Measurements from ENCODE around the gene CREB5. TPM values are rescaled to one million over a fixed set of nuclear protein-coding genes. Genes with fewer than 3 reads are reported as not detected.
"Not testable (repeated sequence)": the region's sequence is repeated elsewhere in the genome, so short reads cannot be mapped to it uniquely, and the experiment has no call there.

CREB5 gene
- total RNA-seq, 1 experiment from 2014 or later: 1.3 TPM

DNA sequence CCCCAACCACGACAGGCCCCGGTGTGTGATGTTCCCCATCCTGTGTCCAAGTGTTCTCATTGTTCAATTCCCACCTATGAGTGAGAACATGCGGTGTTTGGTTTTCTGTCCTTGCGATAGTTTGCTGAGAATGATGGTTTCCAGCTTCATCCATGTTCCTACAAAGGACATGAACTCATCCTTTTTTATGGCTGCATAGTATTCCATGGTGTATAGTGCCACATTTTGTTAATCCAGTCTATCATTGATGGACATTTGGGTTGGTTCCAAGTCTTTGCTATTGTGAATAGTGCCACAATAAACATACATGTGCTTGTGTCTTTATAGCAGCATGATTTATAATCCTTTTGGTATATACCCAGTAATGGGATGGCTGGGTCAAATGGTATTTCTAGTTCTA, 10.8 kb upstream of the CREB5 start:
- H3K4me1 Mint-ChIP-seq; H3K9me3 Mint-ChIP-seq; H3K36me3 Mint-ChIP-seq; POLR2A ChIA-PET; H3K4me3 Mint-ChIP-seq; ATAC-seq; H3K27ac Mint-ChIP-seq; DNase-seq (ENCODE audit: low spot score); CTCF ChIA-PET: not testable (repeated sequence)
- H3K27me3 Mint-ChIP-seq (ENCODE audit: low read depth): peaks cover 22% of the 10 kb centered on the region

DNA sequence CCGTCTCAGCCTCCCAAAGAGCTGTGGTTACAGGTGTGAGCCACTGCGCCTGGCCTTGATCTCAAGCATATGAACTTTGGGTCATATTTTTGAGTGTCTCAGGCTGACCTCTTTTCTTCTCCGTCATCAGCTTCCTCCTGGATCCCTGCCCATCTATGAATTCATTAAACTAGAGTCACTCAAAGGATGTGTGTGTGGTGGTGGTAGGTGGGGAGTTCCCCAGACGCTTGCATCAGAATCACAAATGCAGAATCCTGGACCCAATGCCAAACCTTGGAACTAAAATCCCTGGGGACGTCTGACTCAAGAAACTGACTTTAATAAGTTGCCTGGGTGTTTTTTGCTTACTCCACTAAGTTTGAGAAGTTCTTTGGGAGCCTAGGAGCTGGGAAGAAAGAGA, 6.7 kb upstream of the CREB5 start:
- peaks cover 59% of the 10 kb centered on the region for H3K27me3 Mint-ChIP-seq (ENCODE audit: low read depth)
- H3K27ac Mint-ChIP-seq: no peak overlapping the region
- POLR2A ChIA-PET: no interaction called here
- CTCF ChIA-PET: interaction anchor here (1.0 to 1.5 kb wide), 2 partner anchors 43 to 209 kb away, joined by 3 to 4 read pairs; no protein-coding TSS in a partner anchor
- H3K36me3 Mint-ChIP-seq: no peaks in the 10 kb centered on the region
- ATAC-seq (no peak), DNase-seq (ENCODE audit: low spot score) (no peak)
- H3K4me1 Mint-ChIP-seq: peaks cover 9% of the 10 kb centered on the region
- no peaks in the 10 kb centered on the region for H3K9me3 Mint-ChIP-seq
- no peak overlapping the region for H3K4me3 Mint-ChIP-seq
- TF ChIP-seq NR1H2 (CRISPR knock-in tag; IDR thresholded peaks at IDR 0.05) (no peak), ZBTB21 (CRISPR knock-in tag; IDR thresholded peaks at IDR 0.05; ENCODE audit: borderline replicate concordance) (no peak)
- TF ChIP-seq, protein P1, sequence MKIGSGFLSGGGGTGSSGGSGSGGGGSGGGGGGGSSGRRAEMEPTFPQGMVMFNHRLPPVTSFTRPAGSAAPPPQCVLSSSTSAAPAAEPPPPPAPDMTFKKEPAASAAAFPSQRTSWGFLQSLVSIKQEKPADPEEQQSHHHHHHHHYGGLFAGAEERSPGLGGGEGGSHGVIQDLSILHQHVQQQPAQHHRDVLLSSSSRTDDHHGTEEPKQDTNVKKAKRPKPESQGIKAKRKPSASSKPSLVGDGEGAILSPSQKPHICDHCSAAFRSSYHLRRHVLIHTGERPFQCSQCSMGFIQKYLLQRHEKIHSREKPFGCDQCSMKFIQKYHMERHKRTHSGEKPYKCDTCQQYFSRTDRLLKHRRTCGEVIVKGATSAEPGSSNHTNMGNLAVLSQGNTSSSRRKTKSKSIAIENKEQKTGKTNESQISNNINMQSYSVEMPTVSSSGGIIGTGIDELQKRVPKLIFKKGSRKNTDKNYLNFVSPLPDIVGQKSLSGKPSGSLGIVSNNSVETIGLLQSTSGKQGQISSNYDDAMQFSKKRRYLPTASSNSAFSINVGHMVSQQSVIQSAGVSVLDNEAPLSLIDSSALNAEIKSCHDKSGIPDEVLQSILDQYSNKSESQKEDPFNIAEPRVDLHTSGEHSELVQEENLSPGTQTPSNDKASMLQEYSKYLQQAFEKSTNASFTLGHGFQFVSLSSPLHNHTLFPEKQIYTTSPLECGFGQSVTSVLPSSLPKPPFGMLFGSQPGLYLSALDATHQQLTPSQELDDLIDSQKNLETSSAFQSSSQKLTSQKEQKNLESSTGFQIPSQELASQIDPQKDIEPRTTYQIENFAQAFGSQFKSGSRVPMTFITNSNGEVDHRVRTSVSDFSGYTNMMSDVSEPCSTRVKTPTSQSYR (CRISPR knock-in tag; IDR thresholded peaks at IDR 0.05): no peak
- TF ChIP-seq, protein P2, sequence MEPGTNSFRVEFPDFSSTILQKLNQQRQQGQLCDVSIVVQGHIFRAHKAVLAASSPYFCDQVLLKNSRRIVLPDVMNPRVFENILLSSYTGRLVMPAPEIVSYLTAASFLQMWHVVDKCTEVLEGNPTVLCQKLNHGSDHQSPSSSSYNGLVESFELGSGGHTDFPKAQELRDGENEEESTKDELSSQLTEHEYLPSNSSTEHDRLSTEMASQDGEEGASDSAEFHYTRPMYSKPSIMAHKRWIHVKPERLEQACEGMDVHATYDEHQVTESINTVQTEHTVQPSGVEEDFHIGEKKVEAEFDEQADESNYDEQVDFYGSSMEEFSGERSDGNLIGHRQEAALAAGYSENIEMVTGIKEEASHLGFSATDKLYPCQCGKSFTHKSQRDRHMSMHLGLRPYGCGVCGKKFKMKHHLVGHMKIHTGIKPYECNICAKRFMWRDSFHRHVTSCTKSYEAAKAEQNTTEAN (CRISPR knock-in tag; IDR thresholded peaks at IDR 0.05): no peak
- TF ChIP-seq, protein P3, sequence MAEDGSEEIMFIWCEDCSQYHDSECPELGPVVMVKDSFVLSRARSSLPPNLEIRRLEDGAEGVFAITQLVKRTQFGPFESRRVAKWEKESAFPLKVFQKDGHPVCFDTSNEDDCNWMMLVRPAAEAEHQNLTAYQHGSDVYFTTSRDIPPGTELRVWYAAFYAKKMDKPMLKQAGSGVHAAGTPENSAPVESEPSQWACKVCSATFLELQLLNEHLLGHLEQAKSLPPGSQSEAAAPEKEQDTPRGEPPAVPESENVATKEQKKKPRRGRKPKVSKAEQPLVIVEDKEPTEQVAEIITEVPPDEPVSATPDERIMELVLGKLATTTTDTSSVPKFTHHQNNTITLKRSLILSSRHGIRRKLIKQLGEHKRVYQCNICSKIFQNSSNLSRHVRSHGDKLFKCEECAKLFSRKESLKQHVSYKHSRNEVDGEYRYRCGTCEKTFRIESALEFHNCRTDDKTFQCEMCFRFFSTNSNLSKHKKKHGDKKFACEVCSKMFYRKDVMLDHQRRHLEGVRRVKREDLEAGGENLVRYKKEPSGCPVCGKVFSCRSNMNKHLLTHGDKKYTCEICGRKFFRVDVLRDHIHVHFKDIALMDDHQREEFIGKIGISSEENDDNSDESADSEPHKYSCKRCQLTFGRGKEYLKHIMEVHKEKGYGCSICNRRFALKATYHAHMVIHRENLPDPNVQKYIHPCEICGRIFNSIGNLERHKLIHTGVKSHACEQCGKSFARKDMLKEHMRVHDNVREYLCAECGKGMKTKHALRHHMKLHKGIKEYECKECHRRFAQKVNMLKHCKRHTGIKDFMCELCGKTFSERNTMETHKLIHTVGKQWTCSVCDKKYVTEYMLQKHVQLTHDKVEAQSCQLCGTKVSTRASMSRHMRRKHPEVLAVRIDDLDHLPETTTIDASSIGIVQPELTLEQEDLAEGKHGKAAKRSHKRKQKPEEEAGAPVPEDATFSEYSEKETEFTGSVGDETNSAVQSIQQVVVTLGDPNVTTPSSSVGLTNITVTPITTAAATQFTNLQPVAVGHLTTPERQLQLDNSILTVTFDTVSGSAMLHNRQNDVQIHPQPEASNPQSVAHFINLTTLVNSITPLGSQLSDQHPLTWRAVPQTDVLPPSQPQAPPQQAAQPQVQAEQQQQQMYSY (CRISPR knock-in tag; IDR thresholded peaks at IDR 0.05): no peak
- TF ChIP-seq, protein P4, sequence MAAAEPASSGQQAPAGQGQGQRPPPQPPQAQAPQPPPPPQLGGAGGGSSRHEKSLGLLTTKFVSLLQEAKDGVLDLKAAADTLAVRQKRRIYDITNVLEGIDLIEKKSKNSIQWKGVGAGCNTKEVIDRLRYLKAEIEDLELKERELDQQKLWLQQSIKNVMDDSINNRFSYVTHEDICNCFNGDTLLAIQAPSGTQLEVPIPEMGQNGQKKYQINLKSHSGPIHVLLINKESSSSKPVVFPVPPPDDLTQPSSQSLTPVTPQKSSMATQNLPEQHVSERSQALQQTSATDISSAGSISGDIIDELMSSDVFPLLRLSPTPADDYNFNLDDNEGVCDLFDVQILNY (CRISPR knock-in tag; IDR thresholded peaks at IDR 0.05): no peak

DNA sequence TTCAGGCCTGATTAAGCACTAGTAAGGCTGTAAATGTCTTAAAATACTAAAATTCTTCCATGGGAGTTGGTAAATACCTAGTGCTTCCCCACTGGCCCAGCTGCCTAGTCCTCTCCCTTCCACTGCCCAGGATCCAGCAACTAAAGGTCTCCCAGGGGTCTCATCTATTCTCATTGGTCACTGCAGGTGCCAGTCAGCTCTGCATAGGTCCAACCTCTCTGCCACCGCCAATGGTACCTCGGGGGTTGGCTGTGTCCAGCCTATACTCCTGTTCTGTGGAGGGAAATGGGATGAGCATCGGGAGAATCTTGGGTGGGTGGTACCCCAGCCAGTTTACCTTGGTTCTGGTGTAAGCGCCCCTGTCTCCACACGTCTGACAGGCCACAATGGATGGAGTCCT, 6.1 kb upstream of the CREB5 start:
- POLR2A ChIA-PET: no interaction called here
- ATAC-seq: peak; percentile 19
- no peaks in the 10 kb centered on the region for H3K9me3 Mint-ChIP-seq
- CTCF ChIA-PET: interaction anchor here (1.0 to 1.5 kb wide), 2 partner anchors 43 to 209 kb away, joined by 3 to 4 read pairs; no protein-coding TSS in a partner anchor
- H3K4me3 Mint-ChIP-seq: no peak overlapping the region
- DNase-seq (ENCODE audit: low spot score): peak; percentile 36
- H3K4me1 Mint-ChIP-seq: peaks cover 14% of the 10 kb centered on the region
- peaks cover 64% of the 10 kb centered on the region for H3K27me3 Mint-ChIP-seq (ENCODE audit: low read depth)
- no peaks in the 10 kb centered on the region for H3K36me3 Mint-ChIP-seq
- no peak overlapping the region for H3K27ac Mint-ChIP-seq
- TF ChIP-seq, protein P5, sequence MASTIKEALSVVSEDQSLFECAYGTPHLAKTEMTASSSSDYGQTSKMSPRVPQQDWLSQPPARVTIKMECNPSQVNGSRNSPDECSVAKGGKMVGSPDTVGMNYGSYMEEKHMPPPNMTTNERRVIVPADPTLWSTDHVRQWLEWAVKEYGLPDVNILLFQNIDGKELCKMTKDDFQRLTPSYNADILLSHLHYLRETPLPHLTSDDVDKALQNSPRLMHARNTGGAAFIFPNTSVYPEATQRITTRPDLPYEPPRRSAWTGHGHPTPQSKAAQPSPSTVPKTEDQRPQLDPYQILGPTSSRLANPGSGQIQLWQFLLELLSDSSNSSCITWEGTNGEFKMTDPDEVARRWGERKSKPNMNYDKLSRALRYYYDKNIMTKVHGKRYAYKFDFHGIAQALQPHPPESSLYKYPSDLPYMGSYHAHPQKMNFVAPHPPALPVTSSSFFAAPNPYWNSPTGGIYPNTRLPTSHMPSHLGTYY (CRISPR knock-in tag; IDR thresholded peaks at IDR 0.05): no peak
- peak; percentile 61 for TF ChIP-seq NFYB (CRISPR knock-in tag; conservative IDR thresholded peaks at IDR 0.05; ENCODE audit: low read depth)
